Glutamatergic neuron (in vitro differentiated cells): ENCODE results near the gene ASB4. TPM values are rescaled to one million over a fixed set of nuclear protein-coding genes. Genes with fewer than 3 reads are reported as not detected.

Experiments used
- DNase-seq: peaks from one replicate; pipeline ENCODE4 v3.0.0; 2022
- H3K27ac Mint-ChIP-seq: one replicate; pipeline ENCODE4 v1.8.0; 2020; ENCODE audit warnings: mild to moderate bottlenecking, mixed read lengths, inconsistent platforms; ENCODE audit not compliant: unreplicated experiment
- H3K27me3 Mint-ChIP-seq: one replicate; pipeline ENCODE4 v1.8.0; 2020; ENCODE audit warnings: mild to moderate bottlenecking, moderate library complexity, mixed read lengths, inconsistent platforms; ENCODE audit not compliant: unreplicated experiment
- H3K36me3 Mint-ChIP-seq: one replicate; pipeline ENCODE4 v1.8.0; 2020; ENCODE audit warnings: mild to moderate bottlenecking, mixed read lengths, inconsistent platforms; ENCODE audit not compliant: unreplicated experiment
- H3K4me1 Mint-ChIP-seq: one replicate; pipeline ENCODE4 v1.8.0; 2020; ENCODE audit warnings: mild to moderate bottlenecking, low read depth, mixed read lengths, inconsistent platforms; ENCODE audit not compliant: unreplicated experiment
- H3K4me3 Mint-ChIP-seq: one replicate; pipeline ENCODE4 v1.8.0; 2020; ENCODE audit warnings: mild to moderate bottlenecking, mixed read lengths, inconsistent platforms; ENCODE audit not compliant: unreplicated experiment
- H3K9me3 Mint-ChIP-seq: one replicate; pipeline ENCODE4 v1.8.0; 2020; ENCODE audit warnings: mild to moderate bottlenecking, moderate library complexity, mixed read lengths, inconsistent platforms; ENCODE audit not compliant: unreplicated experiment
- CTCF ChIP-seq: fragments of 200-600 bp; sonication (generic); IDR thresholded peaks from one replicate; pipeline ENCODE4 v1.5.0; 2021; ENCODE audit not compliant: partially characterized antibody, unreplicated experiment
- total RNA-seq: library from RNA; stranded (reverse); fragmentation: NEBNext Ultra II Directional; extraction: Animal tissue kit (Norgen Biotek cat#: 25700); gene quantifications from one replicate; pipeline ENCODE4 v1.2.1, GENCODE V29; 2021; ENCODE audit not compliant: unreplicated experiment

Gene ASB4
- total RNA-seq, 1 donor from 2014 or later: not detected

- Mint-ChIP-seq H3K4me1 (peaks cover 21% of the 10 kb centered on the region), H3K27ac (no peak overlapping the region), H3K36me3 (no peaks in the 10 kb centered on the region), H3K27me3 (no peaks in the 10 kb centered on the region), H3K9me3 (no peaks in the 10 kb centered on the region), H3K4me3 (no peak overlapping the region)
- no peak for DNase-seq
- TF ChIP-seq CTCF: no peak
These were observed 49.1 kb downstream of the ASB4 start for GRCh38 chr7:95534796-95535195.

GRCh38 chr7:95535662-95536061 is 49.9 kb downstream of the ASB4 start:
- H3K9me3 Mint-ChIP-seq: no peaks in the 10 kb centered on the region
- H3K36me3 Mint-ChIP-seq: no peaks in the 10 kb centered on the region
- no peak overlapping the region for H3K27ac Mint-ChIP-seq

DNA sequence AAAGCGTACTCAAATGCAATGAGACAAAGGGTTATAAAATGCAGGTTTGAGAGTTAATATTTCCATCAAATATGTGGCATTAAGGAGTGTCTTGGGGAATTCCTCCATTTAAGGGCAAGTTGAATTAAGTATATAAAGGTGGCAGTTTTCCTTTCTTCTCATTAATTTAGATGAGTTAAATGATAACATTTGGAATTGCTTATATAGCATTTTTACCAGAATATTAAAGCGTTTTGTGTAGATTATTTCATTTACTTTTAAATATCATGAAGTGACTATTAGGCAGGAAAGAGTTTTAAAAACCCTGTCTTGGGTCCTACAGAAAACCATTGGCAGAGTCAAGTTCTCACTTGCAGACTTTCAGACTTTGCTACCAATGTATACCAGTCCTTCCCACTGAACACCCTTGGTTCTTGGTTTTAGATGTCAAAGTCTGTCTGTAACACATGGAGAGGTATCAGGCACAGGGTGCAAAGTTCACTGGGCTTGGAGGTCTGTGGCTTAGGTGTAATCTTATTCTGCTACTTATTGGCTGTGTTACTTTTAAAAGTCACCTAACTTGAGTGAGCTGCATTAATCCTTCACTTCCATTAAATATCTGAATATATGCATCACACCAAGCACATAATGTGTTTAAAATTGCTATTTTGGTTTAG is 51.0 kb downstream of the ASB4 start:
- H3K27ac Mint-ChIP-seq: no peak overlapping the region
- H3K36me3 Mint-ChIP-seq: no peaks in the 10 kb centered on the region
- no peaks in the 10 kb centered on the region for H3K9me3 Mint-ChIP-seq
- H3K4me1 Mint-ChIP-seq: peaks cover 29% of the 10 kb centered on the region
- no peaks in the 10 kb centered on the region for H3K27me3 Mint-ChIP-seq
- TF ChIP-seq CTCF: no peak
- no peak overlapping the region for H3K4me3 Mint-ChIP-seq
- no peak for DNase-seq

More at GRCh38 chr7:95535662-95536061, 49.9 kb downstream of the ASB4 start:
- H3K4me3 Mint-ChIP-seq: no peak overlapping the region
- peaks cover 23% of the 10 kb centered on the region for H3K4me1 Mint-ChIP-seq
- DNase-seq: no peak
- no peak for TF ChIP-seq CTCF
- H3K27me3 Mint-ChIP-seq: no peaks in the 10 kb centered on the region

GRCh38 chr7:95537468-95537867 is 51.7 kb downstream of the ASB4 start:
- Mint-ChIP-seq H3K36me3 (no peaks in the 10 kb centered on the region), H3K4me3 (peak overlapping the region; percentile 19), H3K27me3 (no peaks in the 10 kb centered on the region), H3K9me3 (no peaks in the 10 kb centered on the region), H3K4me1 (peaks cover 29% of the 10 kb centered on the region), H3K27ac (no peak overlapping the region)
- DNase-seq: no peak
- TF ChIP-seq CTCF: no peak

DNA sequence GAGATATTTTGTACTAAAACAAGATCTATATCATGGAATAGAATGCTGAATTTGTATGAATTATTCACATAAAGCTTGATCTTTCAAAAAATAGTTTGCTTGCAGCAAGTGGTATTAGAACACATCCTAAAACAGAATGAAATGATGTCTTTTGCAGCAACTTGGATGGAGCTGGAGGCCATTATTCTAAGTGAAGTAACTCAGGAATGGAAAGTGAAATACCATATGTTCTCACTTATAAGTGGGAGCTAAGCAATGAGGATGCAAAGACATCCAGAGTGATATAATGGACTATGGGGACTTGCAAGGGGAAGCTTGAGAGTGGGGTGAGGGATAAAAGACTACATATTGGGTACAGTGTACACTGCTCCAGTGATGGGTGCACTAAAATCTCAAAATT is 53.7 kb downstream of the ASB4 start:
- DNase-seq: no peak
- H3K27me3 Mint-ChIP-seq: no peaks in the 10 kb centered on the region
- H3K9me3 Mint-ChIP-seq: no peaks in the 10 kb centered on the region
- H3K36me3 Mint-ChIP-seq: no peaks in the 10 kb centered on the region
- H3K27ac Mint-ChIP-seq: no peak overlapping the region
- H3K4me1 Mint-ChIP-seq: peaks cover 35% of the 10 kb centered on the region
- no peak for TF ChIP-seq CTCF
- H3K4me3 Mint-ChIP-seq: no peak overlapping the region
